Stimulated activated CD4-positive, alpha-beta T cell treated with anti-CD3 and anti-CD28 coated beads, Interleukin-1b, Interleukin-23, amount 100 ng/mL, for 48 hours (primary cell): ENCODE measurements around the gene TMEM247.

Experiments
- DNase-seq: peaks from one replicate; pipeline ENCODE4 v3.0.0-alpha.2; 2020

TMEM247 gene

DNA sequence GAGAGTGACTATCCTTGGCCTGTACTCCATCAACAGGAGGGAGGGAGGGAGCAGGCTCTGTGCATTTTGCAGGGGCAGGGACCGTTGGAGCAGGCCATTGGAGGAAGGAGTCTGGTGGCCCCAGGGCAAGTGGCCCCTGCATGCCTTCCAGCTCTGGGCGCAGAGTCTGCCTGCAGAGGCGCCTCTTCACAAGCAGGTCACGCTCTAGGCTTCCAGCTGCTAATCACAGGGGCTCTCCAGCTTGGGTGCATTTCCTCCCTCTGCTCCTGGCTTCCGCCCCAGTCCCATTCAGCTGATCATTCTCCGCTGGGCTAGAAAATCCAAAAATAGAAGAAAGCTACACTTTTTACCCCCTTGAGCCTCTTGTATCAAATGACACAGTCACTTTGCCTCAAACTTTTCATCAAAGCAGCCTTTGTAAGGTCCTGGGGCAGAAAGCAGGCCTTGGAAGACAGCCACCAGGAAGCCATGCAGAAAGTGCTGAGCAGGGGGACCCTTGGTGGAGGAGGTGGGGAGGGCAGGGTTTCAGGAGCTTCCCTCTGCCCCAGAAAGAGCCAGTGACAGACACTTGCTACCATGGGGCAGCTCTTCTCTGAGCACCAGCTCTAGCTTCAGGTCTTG, 11.3 kb downstream of the TMEM247 start:
- no peak for DNase-seq

DNA sequence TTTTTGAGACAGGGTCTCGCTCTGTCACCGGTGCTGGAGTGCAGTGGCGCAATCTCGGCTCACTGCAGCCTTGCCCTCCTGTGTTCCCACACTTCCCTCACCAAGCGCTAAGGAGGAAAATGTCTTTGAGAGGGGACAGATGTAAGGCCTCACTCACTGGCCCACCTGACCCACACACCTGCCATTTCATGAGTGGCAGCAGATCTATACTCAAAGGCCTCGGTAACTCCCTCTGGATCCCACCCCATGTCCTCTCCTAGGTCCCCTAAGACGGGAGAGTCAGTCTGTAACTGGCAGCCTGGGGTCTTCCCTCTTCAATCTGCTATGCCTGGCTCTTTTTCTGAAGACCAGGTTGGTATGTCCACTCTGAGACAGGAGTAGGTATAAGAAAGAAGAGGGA, 12.9 kb downstream of the TMEM247 start:
- DNase-seq, result no peak

GRCh38 chr2:46493241-46493970, 14.0 kb downstream of the TMEM247 start:
- no peak for DNase-seq

DNA sequence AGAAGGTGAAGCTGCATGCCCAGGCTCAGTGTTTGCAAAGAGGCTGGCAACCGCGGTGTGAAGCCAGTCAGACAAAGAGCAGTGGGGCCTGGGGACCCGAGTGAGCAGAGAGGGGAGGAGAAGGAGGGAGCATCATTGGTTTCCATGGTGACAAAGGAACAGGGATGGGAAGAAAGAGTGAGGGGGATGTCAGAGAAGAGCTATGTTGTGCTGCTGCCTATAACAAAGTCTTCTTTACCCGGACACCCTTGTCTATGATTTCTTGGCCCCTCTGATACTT, 14.5 kb downstream of the TMEM247 start:
- DNase-seq, result no peak

DNA sequence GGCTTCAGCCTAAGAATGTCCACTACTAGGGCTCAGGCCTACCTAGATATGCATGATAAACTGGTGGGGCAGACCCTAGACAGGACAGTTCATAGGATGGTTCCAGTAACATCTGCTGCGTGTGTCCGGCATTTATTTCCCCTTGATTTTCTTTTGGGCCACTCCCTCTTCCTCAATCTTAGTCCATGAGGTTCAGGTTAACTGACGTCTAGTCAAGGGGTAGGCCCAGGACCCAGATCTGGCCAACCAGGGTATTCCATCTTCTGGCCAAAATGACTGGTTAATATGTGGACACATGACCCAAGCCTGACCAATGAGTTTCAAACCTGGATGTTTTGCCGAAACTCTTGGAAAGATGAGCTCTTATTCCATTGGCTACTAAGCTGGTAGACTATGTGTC, 15.2 kb downstream of the TMEM247 start:
- DNase-seq, result no peak

GRCh38 chr2:46495231-46496030, 16.1 kb downstream of the TMEM247 start:
- DNase-seq, result no peak

DNA sequence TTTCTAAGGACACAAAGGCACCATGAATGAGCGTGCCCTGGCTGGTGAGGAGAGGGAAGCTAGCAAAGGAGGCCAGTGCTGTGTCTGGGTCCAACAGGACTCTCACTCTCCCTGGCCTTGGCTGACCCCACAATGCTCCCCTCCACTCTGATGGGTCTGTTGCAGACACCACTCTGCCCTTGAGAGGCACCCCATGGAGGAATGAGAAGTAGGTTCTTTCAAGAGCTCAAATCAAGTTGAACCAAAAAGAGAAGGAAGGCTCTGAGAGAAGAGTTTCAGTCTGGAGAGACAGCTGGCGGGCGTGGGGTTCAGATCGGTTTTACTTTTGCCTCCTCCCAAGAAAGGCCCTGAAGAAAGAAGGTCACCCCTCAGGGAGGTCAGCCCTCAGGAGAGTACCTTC, 18.4 kb downstream of the TMEM247 start:
- DNase-seq, result no peak

- DNase-seq, result no peak
Observed at GRCh38 chr2:46498681-46499080, 19.3 kb downstream of the TMEM247 start.

DNA sequence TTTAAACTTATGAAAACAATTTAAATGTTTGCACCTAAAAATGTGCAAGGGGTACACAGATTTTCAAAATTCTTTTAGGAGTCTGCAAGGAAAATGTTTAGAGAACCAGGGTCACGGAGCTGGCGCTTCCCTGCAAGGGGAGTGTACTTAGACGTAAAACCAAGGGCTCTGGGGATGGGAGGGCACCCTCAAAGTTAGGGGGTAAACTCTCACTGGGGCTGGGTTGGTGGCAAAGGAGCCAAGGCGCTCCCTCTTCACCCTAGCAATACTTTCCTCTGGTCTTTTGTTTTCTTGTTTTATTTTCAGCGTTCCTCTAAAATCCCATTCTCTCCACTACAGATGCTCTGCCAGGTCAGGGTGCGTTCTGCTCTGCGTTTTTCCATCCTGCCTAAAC, 20.0 kb downstream of the TMEM247 start:
- no peak for DNase-seq

DNA sequence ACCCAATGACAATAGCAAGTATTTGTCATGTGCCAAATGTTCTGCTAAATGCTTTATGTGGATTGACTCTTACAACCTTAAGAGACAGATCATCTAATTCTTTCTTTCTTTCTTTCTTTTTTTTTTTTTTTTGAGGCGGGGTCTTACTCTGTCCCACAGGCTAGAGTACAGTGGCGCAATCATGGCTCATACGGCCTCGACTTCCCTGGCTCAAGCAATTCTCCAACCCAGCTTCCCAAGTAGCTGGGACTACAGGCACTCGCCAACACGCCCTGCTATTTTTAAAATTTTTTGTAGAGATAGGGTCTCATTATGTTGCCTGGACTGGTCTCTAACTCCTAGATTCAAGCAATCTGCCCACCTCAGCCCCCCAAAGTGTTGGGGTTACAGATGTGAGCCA, 21.4 kb downstream of the TMEM247 start:
- no peak for DNase-seq

DNA sequence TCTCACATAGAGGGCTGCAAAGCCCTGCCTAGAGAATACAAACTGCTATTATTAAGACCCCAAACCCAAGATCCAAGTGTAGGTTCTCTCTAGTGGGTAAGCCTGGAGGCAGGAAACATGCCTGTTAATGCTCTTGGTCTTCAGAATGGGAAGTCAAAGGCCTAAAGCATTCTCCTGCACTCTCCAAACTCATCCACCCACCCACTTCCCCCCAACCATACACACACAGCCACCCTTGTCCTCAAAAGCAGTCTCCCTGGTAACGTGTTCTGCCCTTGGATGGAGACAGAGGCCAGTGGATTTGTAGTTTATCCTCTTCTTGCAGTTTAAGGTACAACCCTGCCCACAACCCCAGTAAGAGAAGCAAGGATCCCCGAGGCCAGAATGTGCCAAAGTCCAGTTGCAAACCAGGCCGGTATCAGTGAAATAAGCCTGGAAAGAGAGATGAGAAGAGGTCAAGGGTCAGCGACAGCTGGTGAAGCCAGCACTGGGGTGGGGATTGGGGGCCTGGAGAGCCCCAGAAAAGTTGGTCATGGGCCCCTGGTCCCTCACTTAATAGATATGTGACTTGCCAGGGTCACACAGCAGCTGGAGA, 23.0 kb downstream of the TMEM247 start:
- DNase-seq, result no peak

DNA sequence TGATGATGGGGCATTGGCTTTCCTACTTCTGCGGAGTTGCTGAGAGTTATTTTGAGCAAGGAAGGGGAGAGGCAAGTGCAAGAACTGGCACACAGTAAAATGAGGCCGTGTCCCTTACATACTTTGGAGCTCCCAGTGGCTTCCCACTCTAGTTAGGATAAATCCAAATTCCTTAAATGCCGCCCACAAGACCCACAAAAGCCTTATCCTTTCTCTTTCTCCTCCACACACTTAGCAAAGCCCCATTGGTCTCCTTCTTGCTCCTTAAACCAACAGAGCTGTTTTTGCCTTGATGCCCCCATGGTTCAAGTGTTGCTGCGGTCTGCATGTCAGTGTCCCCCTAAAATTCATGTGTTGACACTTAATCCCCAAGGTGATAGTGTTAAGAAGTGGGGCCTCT, 24.3 kb downstream of the TMEM247 start:
- DNase-seq, result no peak

- DNase-seq, result no peak
Observed at GRCh38 chr2:46504221-46504620, 24.9 kb downstream of the TMEM247 start.

- DNase-seq, result no peak
Observed at GRCh38 chr2:46504685-46505471, 25.5 kb downstream of the TMEM247 start.

DNA sequence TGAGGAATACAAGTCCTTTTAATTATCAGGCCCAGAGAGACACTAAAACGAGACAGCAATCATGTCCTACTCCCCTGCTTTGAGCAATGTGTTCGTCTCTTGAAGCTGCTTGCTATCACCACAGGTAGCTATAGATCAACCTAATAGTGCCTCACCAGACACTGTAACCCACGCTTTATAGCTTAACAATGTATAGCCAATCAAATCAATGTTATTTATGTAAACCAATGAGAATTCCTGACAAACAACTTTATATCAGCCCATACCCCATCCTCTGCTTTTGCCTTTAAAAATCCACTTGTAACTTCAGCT, 26.1 kb downstream of the TMEM247 start:
- no peak for DNase-seq

- DNase-seq, result no peak
Observed at GRCh38 chr2:46506131-46506706, 26.9 kb downstream of the TMEM247 start.

- DNase-seq, result no peak
Observed at GRCh38 chr2:46508312-46508711, 28.9 kb downstream of the TMEM247 start.

GRCh38 chr2:46508759-46509158, 29.4 kb downstream of the TMEM247 start:
- no peak for DNase-seq

DNA sequence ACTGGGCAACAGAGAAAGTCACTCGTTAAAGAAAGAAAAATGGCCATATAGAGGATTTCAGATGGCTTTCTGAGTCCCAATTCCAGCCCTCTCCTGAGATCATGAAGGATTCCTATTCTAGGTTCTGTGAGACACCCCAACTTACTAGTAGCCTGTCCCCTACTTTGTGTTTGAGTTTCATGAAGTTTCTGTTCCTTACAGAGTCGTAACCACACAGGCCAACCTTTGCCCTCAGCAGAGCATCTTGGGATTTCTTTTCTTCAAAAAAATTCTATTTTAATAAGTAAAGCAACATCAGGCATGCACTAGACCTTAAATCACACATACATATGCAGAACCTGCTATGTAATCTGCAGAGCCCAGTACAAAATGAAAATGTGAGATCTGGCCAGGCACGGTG, 30.4 kb downstream of the TMEM247 start:
- no peak for DNase-seq

DNA sequence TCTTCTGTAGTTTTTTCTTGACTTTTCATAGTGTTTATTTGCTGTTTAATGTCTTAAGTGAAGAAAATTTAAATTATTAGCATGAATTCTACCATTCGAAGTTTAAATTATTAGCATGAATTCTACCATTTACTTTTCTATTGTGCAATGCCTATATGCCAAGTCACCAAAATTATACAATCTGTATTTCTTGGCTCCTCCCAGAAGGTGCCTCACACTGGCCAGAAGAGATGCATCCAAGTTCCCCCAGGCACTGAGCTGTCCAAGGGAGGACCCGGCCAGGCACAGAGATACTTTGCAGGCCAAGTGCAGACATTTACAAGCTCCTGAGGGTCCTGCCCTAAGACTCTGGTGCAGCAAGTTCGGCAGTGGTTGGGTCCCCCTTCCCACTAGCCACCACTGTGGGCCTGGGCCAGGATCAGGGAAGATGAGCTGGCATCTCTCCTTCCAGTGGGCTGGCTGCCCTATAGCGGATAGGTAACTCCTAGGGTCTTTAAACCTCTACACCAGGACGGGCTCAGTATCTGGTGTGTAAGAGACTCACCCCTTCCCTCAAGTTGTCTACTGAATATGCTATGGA, 31.3 kb downstream of the TMEM247 start:
- no peak for DNase-seq

DNA sequence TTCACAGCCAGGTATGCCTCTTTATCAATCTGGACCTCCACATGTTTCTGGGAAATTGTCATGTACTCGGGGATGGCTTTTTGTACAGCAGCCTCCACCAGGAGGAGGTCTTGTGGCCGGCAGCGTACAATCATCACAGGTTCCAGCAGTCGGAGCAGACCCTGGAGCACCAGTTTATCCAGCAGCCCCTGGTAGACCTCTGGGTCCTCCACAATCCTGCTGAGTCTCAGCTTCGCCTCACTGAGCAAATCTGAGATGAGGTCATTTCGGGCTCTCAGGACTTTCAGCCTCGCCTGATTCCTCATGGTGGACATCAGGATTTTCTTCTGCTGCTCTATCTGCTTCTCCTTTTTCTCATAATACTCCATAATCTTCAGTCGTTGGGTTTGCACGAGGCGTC, 32.8 kb downstream of the TMEM247 start:
- no peak for DNase-seq

GRCh38 chr2:46514738-46515137, 35.4 kb downstream of the TMEM247 start:
- DNase-seq, result no peak

DNA sequence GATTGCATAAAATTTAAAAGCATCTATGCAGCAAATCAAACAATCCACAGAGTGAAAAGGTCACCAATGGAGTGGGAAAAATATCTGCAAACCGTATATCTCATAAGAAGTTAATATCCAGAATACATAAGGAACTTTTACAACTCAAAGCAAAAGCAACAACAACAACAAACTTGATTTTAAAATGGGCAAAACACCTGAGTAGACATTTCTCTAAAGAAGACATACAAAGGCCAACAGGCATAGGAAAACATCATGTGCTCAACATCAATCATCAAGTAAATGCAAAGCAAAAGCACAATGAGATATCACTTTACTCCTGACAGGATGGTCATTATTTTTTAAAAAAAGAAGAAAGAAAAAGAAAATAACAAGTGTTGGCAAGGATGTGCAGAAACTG, 38.1 kb downstream of the TMEM247 start:
- no peak for DNase-seq
